Glomerular visceral epithelial cell (primary cell): Measurements from ENCODE around the gene CSGALNACT2.
"Not testable (repeated sequence)": the region's sequence is repeated elsewhere in the genome, so short reads cannot be mapped to it uniquely, and the experiment has no call there.

Experiments used
- DNase-seq: peaks from one replicate; pipeline ENCODE4 v3.0.0-alpha.2; 2016; ENCODE audit errors: extremely low spot score

The CSGALNACT2 gene

GRCh38 chr10:43215758-43216455 is 77.7 kb downstream of the CSGALNACT2 start:
- DNase-seq = no peak

GRCh38 chr10:43216931-43217562 is 78.8 kb downstream of the CSGALNACT2 start:
- DNase-seq = no peak

- no peak for DNase-seq
These were observed 79.4 kb downstream of the CSGALNACT2 start for GRCh38 chr10:43217563-43218205.

GRCh38 chr10:43218206-43218950 is 80.1 kb downstream of the CSGALNACT2 start:
- no peak for DNase-seq

- DNase-seq = no peak
These were observed 80.9 kb downstream of the CSGALNACT2 start for GRCh38 chr10:43218951-43219837.

GRCh38 chr10:43219848-43220247 is 81.6 kb downstream of the CSGALNACT2 start:
- DNase-seq = no peak

GRCh38 chr10:43220251-43220650 is 82.0 kb downstream of the CSGALNACT2 start:
- DNase-seq = not testable (repeated sequence)

GRCh38 chr10:43220657-43221418 is 82.6 kb downstream of the CSGALNACT2 start:
- no peak for DNase-seq

- no peak for DNase-seq
These were observed 83.4 kb downstream of the CSGALNACT2 start for GRCh38 chr10:43221419-43222209.

GRCh38 chr10:43222210-43222720 is 84.0 kb downstream of the CSGALNACT2 start:
- no peak for DNase-seq

- no peak for DNase-seq
These were observed 84.8 kb downstream of the CSGALNACT2 start for GRCh38 chr10:43223056-43223455.

GRCh38 chr10:43224321-43224720 is 86.1 kb downstream of the CSGALNACT2 start:
- no peak for DNase-seq

GRCh38 chr10:43225004-43225786 is 87.0 kb downstream of the CSGALNACT2 start:
- no peak for DNase-seq

- DNase-seq = no peak
These were observed 87.5 kb downstream of the CSGALNACT2 start for GRCh38 chr10:43225787-43226153.

- DNase-seq = no peak
These were observed 88.2 kb downstream of the CSGALNACT2 start for GRCh38 chr10:43226441-43226840.

- no peak for DNase-seq
These were observed 88.9 kb downstream of the CSGALNACT2 start for GRCh38 chr10:43226851-43227845.
